ENCODE measurements around the gene KANSL3.

DNA sequence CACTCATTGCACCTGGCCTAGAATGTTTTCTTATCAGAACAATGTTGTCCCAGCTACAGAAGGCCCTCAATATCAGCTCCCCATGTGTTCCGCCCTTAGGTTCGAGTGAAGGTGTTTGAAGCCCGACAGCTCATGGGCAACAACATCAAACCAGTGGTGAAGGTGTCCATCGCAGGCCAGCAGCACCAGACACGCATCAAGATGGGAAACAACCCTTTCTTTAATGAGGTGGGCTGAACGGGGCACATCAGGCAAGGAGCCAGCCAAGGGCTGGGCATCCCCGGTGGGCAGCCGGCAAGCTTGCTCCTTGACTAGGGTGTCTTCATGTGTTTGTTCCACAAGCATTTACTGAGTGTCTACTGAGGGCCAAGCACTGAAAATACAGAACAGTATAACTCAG, 13.7 kb upstream of the KANSL3 start:
- TF ChIP-seq POLR2AphosphoS5 (IDR thresholded peaks at IDR 0.05; ENCODE audit: low read depth, low read length): no peak
- TF ChIP-seq, protein P1, sequence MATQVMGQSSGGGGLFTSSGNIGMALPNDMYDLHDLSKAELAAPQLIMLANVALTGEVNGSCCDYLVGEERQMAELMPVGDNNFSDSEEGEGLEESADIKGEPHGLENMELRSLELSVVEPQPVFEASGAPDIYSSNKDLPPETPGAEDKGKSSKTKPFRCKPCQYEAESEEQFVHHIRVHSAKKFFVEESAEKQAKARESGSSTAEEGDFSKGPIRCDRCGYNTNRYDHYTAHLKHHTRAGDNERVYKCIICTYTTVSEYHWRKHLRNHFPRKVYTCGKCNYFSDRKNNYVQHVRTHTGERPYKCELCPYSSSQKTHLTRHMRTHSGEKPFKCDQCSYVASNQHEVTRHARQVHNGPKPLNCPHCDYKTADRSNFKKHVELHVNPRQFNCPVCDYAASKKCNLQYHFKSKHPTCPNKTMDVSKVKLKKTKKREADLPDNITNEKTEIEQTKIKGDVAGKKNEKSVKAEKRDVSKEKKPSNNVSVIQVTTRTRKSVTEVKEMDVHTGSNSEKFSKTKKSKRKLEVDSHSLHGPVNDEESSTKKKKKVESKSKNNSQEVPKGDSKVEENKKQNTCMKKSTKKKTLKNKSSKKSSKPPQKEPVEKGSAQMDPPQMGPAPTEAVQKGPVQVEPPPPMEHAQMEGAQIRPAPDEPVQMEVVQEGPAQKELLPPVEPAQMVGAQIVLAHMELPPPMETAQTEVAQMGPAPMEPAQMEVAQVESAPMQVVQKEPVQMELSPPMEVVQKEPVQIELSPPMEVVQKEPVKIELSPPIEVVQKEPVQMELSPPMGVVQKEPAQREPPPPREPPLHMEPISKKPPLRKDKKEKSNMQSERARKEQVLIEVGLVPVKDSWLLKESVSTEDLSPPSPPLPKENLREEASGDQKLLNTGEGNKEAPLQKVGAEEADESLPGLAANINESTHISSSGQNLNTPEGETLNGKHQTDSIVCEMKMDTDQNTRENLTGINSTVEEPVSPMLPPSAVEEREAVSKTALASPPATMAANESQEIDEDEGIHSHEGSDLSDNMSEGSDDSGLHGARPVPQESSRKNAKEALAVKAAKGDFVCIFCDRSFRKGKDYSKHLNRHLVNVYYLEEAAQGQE (IDR thresholded peaks at IDR 0.05; ENCODE audit: insufficient read depth in 1 of 2, low read depth in 2 of 2, low read length in 2 of 2): no peak
- TF ChIP-seq TAF1 (IDR thresholded peaks at IDR 0.05; ENCODE audit: borderline replicate concordance, insufficient read depth, low read length): no peak
- TF ChIP-seq SIN3A (IDR thresholded peaks at IDR 0.05; ENCODE audit: borderline replicate concordance, insufficient read depth, low read length): no peak
- no peak for TF ChIP-seq FOXP2 (optimal IDR thresholded peaks at IDR 0.05; ENCODE audit: borderline replicate concordance, extremely low read depth, extremely low read length, insufficient read depth)

Data from PFSK-1 (cell line).